Panc1 (cell line): ENCODE results near the gene BSND.

Experiments used
- POLR2AphosphoS5 ChIP-seq: IDR thresholded peaks from 2 replicates; pipeline ENCODE4 v1.6.1; 2012; ENCODE audit warnings: mild to moderate bottlenecking, low read depth, low read length, moderate library complexity
- TCF7L2 ChIP-seq: IDR thresholded peaks from 2 replicates; pipeline ENCODE4 v1.6.1; 2011; ENCODE audit warnings: mild to moderate bottlenecking, low read depth, low read length, inconsistent platforms
- TF ChIP-seq, protein P1 (sequence below), 2 experiments: IDR thresholded peaks; 2 replicates each; pipeline ENCODE4 v1.6.1; 2011 to 2012; ENCODE audit warnings: low read depth in 2 of 2, control low read depth in 1 of 2, low read length in 1 of 2, mild to moderate bottlenecking in 1 of 2, moderate library complexity in 1 of 2; ENCODE audit not compliant: insufficient read depth in 1 of 2
- TF ChIP-seq, protein P2 (sequence below): fragments of 450-650 bp; IDR thresholded peaks from 2 replicates; pipeline ENCODE4 v1.5.1; 2017; ENCODE audit warnings: mild to moderate bottlenecking

DNA sequence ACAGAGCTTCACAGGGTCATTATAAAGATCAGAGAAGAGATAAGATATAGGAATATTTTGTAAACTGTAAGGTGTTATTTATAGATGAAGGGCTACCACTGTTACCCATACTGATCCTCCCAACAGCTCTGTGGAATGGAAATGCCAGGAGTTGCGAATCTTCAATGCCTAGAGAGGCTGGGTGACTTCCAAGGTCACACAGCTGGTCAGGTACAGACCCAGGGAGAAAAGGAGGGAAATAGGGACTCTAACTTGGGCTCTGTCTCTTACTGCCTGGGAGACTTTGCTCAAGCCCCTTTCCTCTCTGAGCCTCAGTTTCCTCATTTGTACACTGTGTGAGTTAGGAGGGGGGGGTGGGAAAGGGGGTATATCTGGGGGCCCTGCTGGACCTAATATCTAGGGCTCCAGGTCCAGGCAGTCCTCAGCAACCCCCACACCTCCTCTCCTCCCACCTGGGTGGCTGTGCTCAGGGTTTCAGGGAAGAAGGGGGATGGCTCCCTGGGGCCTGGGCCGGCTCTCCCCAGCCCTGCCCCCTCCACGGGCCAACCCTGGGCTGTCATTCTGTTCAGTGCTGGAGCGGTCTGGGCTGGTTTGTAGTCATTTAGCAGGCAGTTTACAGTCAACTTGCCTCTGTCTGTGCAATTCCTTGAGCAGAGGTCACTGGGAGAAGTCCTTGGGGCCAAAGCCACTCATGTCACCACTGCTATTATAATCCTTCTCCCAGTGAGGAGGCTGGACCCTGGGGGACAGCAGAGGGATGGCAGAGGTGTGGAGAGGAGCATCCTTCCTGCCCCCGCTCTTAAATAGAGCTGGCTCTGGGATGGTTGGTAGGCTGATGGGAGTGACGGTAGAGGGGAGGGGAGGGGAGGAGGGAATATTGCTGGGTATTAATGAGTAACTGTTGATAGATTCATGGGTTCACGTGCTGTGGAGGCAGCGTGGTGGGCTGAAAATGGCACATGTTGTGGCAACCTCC is 1.7 kb downstream of the BSND start:
- TF ChIP-seq, protein P1, sequence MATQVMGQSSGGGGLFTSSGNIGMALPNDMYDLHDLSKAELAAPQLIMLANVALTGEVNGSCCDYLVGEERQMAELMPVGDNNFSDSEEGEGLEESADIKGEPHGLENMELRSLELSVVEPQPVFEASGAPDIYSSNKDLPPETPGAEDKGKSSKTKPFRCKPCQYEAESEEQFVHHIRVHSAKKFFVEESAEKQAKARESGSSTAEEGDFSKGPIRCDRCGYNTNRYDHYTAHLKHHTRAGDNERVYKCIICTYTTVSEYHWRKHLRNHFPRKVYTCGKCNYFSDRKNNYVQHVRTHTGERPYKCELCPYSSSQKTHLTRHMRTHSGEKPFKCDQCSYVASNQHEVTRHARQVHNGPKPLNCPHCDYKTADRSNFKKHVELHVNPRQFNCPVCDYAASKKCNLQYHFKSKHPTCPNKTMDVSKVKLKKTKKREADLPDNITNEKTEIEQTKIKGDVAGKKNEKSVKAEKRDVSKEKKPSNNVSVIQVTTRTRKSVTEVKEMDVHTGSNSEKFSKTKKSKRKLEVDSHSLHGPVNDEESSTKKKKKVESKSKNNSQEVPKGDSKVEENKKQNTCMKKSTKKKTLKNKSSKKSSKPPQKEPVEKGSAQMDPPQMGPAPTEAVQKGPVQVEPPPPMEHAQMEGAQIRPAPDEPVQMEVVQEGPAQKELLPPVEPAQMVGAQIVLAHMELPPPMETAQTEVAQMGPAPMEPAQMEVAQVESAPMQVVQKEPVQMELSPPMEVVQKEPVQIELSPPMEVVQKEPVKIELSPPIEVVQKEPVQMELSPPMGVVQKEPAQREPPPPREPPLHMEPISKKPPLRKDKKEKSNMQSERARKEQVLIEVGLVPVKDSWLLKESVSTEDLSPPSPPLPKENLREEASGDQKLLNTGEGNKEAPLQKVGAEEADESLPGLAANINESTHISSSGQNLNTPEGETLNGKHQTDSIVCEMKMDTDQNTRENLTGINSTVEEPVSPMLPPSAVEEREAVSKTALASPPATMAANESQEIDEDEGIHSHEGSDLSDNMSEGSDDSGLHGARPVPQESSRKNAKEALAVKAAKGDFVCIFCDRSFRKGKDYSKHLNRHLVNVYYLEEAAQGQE (IDR thresholded peaks at IDR 0.05; ENCODE audit: insufficient read depth in 1 of 2, low read depth in 2 of 2, low read length in 1 of 2) = no peak
- TF ChIP-seq TCF7L2 (no peak), POLR2AphosphoS5 (no peak)
- TF ChIP-seq, protein P2, sequence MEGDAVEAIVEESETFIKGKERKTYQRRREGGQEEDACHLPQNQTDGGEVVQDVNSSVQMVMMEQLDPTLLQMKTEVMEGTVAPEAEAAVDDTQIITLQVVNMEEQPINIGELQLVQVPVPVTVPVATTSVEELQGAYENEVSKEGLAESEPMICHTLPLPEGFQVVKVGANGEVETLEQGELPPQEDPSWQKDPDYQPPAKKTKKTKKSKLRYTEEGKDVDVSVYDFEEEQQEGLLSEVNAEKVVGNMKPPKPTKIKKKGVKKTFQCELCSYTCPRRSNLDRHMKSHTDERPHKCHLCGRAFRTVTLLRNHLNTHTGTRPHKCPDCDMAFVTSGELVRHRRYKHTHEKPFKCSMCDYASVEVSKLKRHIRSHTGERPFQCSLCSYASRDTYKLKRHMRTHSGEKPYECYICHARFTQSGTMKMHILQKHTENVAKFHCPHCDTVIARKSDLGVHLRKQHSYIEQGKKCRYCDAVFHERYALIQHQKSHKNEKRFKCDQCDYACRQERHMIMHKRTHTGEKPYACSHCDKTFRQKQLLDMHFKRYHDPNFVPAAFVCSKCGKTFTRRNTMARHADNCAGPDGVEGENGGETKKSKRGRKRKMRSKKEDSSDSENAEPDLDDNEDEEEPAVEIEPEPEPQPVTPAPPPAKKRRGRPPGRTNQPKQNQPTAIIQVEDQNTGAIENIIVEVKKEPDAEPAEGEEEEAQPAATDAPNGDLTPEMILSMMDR = no peak
